Spleen (tissue), 7 donors: ENCODE data around the gene SLC5A2.
A peak's percentile ranks its signal among the peaks of the same experiment; 100 is the strongest.

ENCODE experiments used
- CTCF ChIP-seq, 11 experiments: fragments of 200-600 bp in 7 of 11; fragments of 450-650 bp in 4 of 11; sonication (generic) in 4 of 11; IDR thresholded peaks in 8 of 11; conservative IDR thresholded peaks in 3 of 11; 1 replicate in 7 of 11; 2 replicates in 4 of 11; pipeline versions ENCODE4 v1.4.0 to v1.8.0; 2016 to 2021; ENCODE audit warnings: antibody characterized with exemption in 11 of 11, inconsistent platforms in 4 of 11, mild to moderate bottlenecking in 1 of 11
- POLR2AphosphoS5 ChIP-seq, 3 donors: sonication (generic); formaldehyde crosslinking; IDR thresholded peaks; one replicate each; pipeline ENCODE4 v1.5.1; 2017; ENCODE audit warnings: antibody characterized with exemption in 3 of 3
- donor health status: DM: no; HTN: no; CAD: no; lungs with moderate emphysema.
- donor health status: DM: no; HTN: no; CAD: no.
- donor health status: DM: no; HTN: no; CAD: no.

DNA sequence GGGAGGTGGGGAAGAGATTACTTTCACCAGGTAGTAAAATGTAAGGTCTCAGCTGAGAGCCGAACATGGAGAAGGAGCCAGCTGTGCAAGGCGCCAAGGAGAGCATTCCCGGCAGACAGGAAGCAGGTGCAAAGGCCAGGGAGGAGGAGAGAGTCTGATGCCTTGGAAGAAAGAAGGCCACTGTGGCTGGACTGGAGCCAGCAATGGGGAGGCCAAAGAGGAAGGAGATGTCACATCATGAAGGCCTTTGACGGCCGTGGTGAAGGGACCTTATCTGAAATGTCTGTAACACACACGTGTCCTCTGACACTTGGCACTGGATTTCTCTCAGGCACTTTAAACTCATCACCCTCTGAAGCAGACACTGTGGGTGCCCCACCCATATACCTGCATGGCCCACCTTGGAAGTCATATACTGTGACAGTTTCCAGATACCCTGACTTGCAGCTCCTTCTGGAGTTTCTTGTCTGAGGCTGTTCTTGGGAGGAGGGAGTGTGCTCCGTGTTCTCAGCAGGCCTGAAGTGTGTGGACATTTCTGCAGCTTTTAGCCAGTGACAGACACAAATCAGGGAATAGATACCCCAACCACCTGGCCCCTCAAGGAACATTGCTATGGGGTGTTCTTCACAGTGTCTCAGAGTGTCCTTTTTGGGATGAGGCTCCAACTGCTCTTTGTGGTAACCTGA is 1.9 kb upstream of the SLC5A2 start:
- TF ChIP-seq POLR2AphosphoS5 (IDR thresholded peaks at IDR 0.05) (peak in 2 of 3 donors; percentile 31 to 46), CTCF (IDR thresholded peaks at IDR 0.05 in 8 of 11, conservative IDR thresholded peaks at IDR 0.05 in 3 of 11) (no peak)
